Cortex of kidney (tissue), 1 donor: ENCODE results near the gene TGFB2.

Experiments used
- DNase-seq: peaks from one replicate; lab custom pipeline; 2025; lab: John Stamatoyannopoulos, UW

TGFB2 gene

GRCh38 chr1:218462587-218462986 is 117.5 kb downstream of the TGFB2 start:
- no peak for DNase-seq

GRCh38 chr1:218463194-218464156 is 118.3 kb downstream of the TGFB2 start:
- DNase-seq, result no peak

- no peak for DNase-seq
These were observed 119.7 kb downstream of the TGFB2 start for GRCh38 chr1:218464871-218465270.

- DNase-seq, result no peak
These were observed 121.3 kb downstream of the TGFB2 start for GRCh38 chr1:218466341-218467010.

GRCh38 chr1:218467101-218468072 is 122.3 kb downstream of the TGFB2 start:
- DNase-seq, result no peak

- DNase-seq, result no peak
These were observed 123.6 kb downstream of the TGFB2 start for GRCh38 chr1:218468711-218469110.

GRCh38 chr1:218472885-218473284 is 127.7 kb downstream of the TGFB2 start:
- no peak for DNase-seq

GRCh38 chr1:218473522-218473921 is 128.4 kb downstream of the TGFB2 start:
- DNase-seq, result no peak

- DNase-seq, result no peak
These were observed 129.0 kb downstream of the TGFB2 start for GRCh38 chr1:218474128-218474527.

- no peak for DNase-seq
These were observed 130.1 kb downstream of the TGFB2 start for GRCh38 chr1:218475275-218475674.

GRCh38 chr1:218475699-218476098 is 130.6 kb downstream of the TGFB2 start:
- no peak for DNase-seq

- no peak for DNase-seq
These were observed 131.2 kb downstream of the TGFB2 start for GRCh38 chr1:218476385-218476784.

- no peak for DNase-seq
These were observed 133.2 kb downstream of the TGFB2 start for GRCh38 chr1:218478336-218478735.

GRCh38 chr1:218479436-218480115 is 134.4 kb downstream of the TGFB2 start:
- DNase-seq, result no peak

GRCh38 chr1:218480137-218480536 is 135.0 kb downstream of the TGFB2 start:
- DNase-seq, result no peak

GRCh38 chr1:218480588-218481099 is 135.5 kb downstream of the TGFB2 start:
- no peak for DNase-seq

- no peak for DNase-seq
These were observed 136.1 kb downstream of the TGFB2 start for GRCh38 chr1:218481116-218481775.

- DNase-seq, result no peak
These were observed 137.5 kb downstream of the TGFB2 start for GRCh38 chr1:218482683-218483082.

GRCh38 chr1:218485241-218485928 is 140.2 kb downstream of the TGFB2 start:
- no peak for DNase-seq

GRCh38 chr1:218488531-218488930 is 143.4 kb downstream of the TGFB2 start:
- no peak for DNase-seq
